Astrocyte (in vitro differentiated cells and primary cell): ENCODE results near the gene ST6GALNAC2. TPM values are rescaled to one million over a fixed set of nuclear protein-coding genes. Genes with fewer than 3 reads are reported as not detected.

Experiments
- DNase-seq: peaks from one replicate; pipeline ENCODE4 v3.0.0-alpha.2; 2010; ENCODE audit warnings: low read depth
- FAIRE-seq: peaks from 2 replicates; lab custom pipeline; 2011; peaks lifted over from hg19 to GRCh38; lab: Jason Lieb, UNC
- H2AFZ ChIP-seq: 2 replicates; pipeline ENCODE4 v1.6.0; 2012; ENCODE audit warnings: low read depth, low read length, inconsistent platforms
- H3K27ac ChIP-seq: 2 replicates; pipeline ENCODE4 v1.5.1; 2011; ENCODE audit warnings: low read depth, low read length, inconsistent platforms
- H3K27me3 ChIP-seq: 2 replicates; pipeline ENCODE4 v1.6.0; 2011; ENCODE audit warnings: low read length, inconsistent platforms; ENCODE audit not compliant: insufficient read depth
- H3K36me3 ChIP-seq: 2 replicates; pipeline ENCODE4 v1.5.1; 2011; ENCODE audit warnings: low read length, inconsistent platforms; ENCODE audit not compliant: insufficient read depth
- H3K4me1 ChIP-seq: 2 replicates; pipeline ENCODE4 v1.5.1; 2011; ENCODE audit warnings: low read length, inconsistent platforms; ENCODE audit not compliant: insufficient read depth
- H3K4me2 ChIP-seq: 2 replicates; pipeline ENCODE4 v1.6.0; 2012; ENCODE audit warnings: low read length, inconsistent platforms
- H3K4me3 ChIP-seq: 2 replicates; pipeline ENCODE4 v1.5.1; 2011; ENCODE audit warnings: low read depth, mild to moderate bottlenecking, low read length, inconsistent platforms; ENCODE audit not compliant: insufficient read depth
- H3K79me2 ChIP-seq: 2 replicates; pipeline ENCODE4 v1.6.0; 2012; ENCODE audit warnings: mild to moderate bottlenecking, low read length, inconsistent platforms; ENCODE audit not compliant: insufficient read depth
- H3K9ac ChIP-seq: 2 replicates; pipeline ENCODE4 v1.6.0; 2012; ENCODE audit warnings: mild to moderate bottlenecking, low read length, inconsistent platforms
- H3K9me3 ChIP-seq: 2 replicates; pipeline ENCODE4 v1.5.1; 2012; ENCODE audit warnings: low read depth, mild to moderate bottlenecking, low read length, inconsistent platforms; ENCODE audit not compliant: insufficient read depth
- H4K20me1 ChIP-seq: 2 replicates; pipeline ENCODE4 v1.6.0; 2012; ENCODE audit warnings: low read length, inconsistent platforms; ENCODE audit not compliant: insufficient read depth
- H3K27ac Mint-ChIP-seq: one replicate; pipeline ENCODE4 v1.8.0; 2021; ENCODE audit warnings: mild to moderate bottlenecking, mixed read lengths; ENCODE audit not compliant: unreplicated experiment
- H3K27me3 Mint-ChIP-seq: one replicate; pipeline ENCODE4 v1.8.0; 2021; ENCODE audit warnings: low read depth, mixed read lengths; ENCODE audit not compliant: unreplicated experiment
- H3K36me3 Mint-ChIP-seq: one replicate; pipeline ENCODE4 v1.8.0; 2021; ENCODE audit warnings: low read depth, mixed read lengths; ENCODE audit not compliant: unreplicated experiment
- H3K4me1 Mint-ChIP-seq: one replicate; pipeline ENCODE4 v1.8.0; 2021; ENCODE audit warnings: low read depth, mixed read lengths; ENCODE audit not compliant: unreplicated experiment
- H3K4me3 Mint-ChIP-seq: one replicate; pipeline ENCODE4 v1.8.0; 2021; ENCODE audit warnings: mild to moderate bottlenecking, moderate library complexity, mixed read lengths; ENCODE audit not compliant: unreplicated experiment
- H3K9me3 Mint-ChIP-seq: one replicate; pipeline ENCODE4 v1.8.0; 2021; ENCODE audit warnings: mild to moderate bottlenecking, mixed read lengths; ENCODE audit not compliant: unreplicated experiment
- CTCF ChIP-seq: IDR thresholded peaks from 2 replicates; pipeline ENCODE4 v1.5.1; 2011; ENCODE audit warnings: low read depth, mild to moderate bottlenecking, inconsistent platforms, low read length, moderate library complexity; ENCODE audit not compliant: insufficient read depth
- EZH2 ChIP-seq: IDR thresholded peaks from 2 replicates; pipeline ENCODE4 v1.6.1; 2012; ENCODE audit warnings: mild to moderate bottlenecking, low read length, inconsistent platforms; ENCODE audit not compliant: insufficient read depth
- total RNA-seq: library from RNA; stranded (reverse); gene quantifications from 2 replicates; pipeline ENCODE4 v1.2.1, GENCODE V29; 2021

Gene ST6GALNAC2
- total RNA-seq, 1 donor from 2014 or later = 0.79 TPM

GRCh38 chr17:76597156-76598003, 11.7 kb upstream of the ST6GALNAC2 start:
- no peaks in the 10 kb centered on the region for H3K36me3 ChIP-seq
- no peaks in the 10 kb centered on the region for H3K9me3 ChIP-seq
- H3K27me3 ChIP-seq = no peaks in the 10 kb centered on the region
- FAIRE-seq = no peak
- H3K4me1 ChIP-seq = peaks cover 12% of the 10 kb centered on the region
- TF ChIP-seq EZH2 (no peak), CTCF (no peak)
- H3K36me3 Mint-ChIP-seq = no peaks in the 10 kb centered on the region
- H3K27me3 Mint-ChIP-seq = peaks cover 10% of the 10 kb centered on the region
- H3K4me2 ChIP-seq = no peak overlapping the region
- no peak overlapping the region for H3K4me3 Mint-ChIP-seq
- H3K27ac ChIP-seq = no peak overlapping the region
- no peak overlapping the region for H3K27ac Mint-ChIP-seq
- H4K20me1 ChIP-seq = no peaks in the 10 kb centered on the region
- DNase-seq = no peak
- H3K4me3 ChIP-seq = no peak overlapping the region
- no peak overlapping the region for H2AFZ ChIP-seq
- H3K79me2 ChIP-seq = no peaks in the 10 kb centered on the region
- peaks cover 2% of the 10 kb centered on the region for H3K9me3 Mint-ChIP-seq
- H3K4me1 Mint-ChIP-seq = peaks cover 13% of the 10 kb centered on the region
- H3K9ac ChIP-seq = no peak overlapping the region

- Histone ChIP-seq H3K79me2 (no peaks in the 10 kb centered on the region), H2AFZ (no peak overlapping the region), H3K4me2 (no peak overlapping the region), H4K20me1 (no peaks in the 10 kb centered on the region), H3K27ac (no peak overlapping the region), H3K4me1 (no peaks in the 10 kb centered on the region), H3K9me3 (no peaks in the 10 kb centered on the region), H3K36me3 (no peaks in the 10 kb centered on the region), H3K27me3 (peaks cover under 1% of the 10 kb centered on the region), H3K9ac (no peak overlapping the region), H3K4me3 (no peak overlapping the region)
- Mint-ChIP-seq H3K36me3 (no peaks in the 10 kb centered on the region), H3K9me3 (no peaks in the 10 kb centered on the region), H3K4me1 (no peaks in the 10 kb centered on the region), H3K27ac (no peak overlapping the region), H3K27me3 (peaks cover 10% of the 10 kb centered on the region), H3K4me3 (no peak overlapping the region)
- no peak for TF ChIP-seq CTCF
- no peak for TF ChIP-seq EZH2
- no peak for DNase-seq
- FAIRE-seq = no peak
These were observed 9.0 kb upstream of the ST6GALNAC2 start for GRCh38 chr17:76594690-76595089.

- FAIRE-seq (no peak), DNase-seq (no peak)
- H3K79me2 ChIP-seq = no peaks in the 10 kb centered on the region
- H3K9me3 ChIP-seq = no peaks in the 10 kb centered on the region
- H3K4me1 Mint-ChIP-seq = no peaks in the 10 kb centered on the region
- peaks cover 16% of the 10 kb centered on the region for H3K27me3 Mint-ChIP-seq
- TF ChIP-seq EZH2 (no peak), CTCF (no peak)
- no peaks in the 10 kb centered on the region for H3K36me3 Mint-ChIP-seq
- peaks cover 3% of the 10 kb centered on the region for H3K27me3 ChIP-seq
- no peak overlapping the region for H3K27ac ChIP-seq
- no peak overlapping the region for H3K4me3 Mint-ChIP-seq
- H3K4me2 ChIP-seq = no peak overlapping the region
- H3K4me3 ChIP-seq = no peak overlapping the region
- H3K36me3 ChIP-seq = no peaks in the 10 kb centered on the region
- no peaks in the 10 kb centered on the region for H3K4me1 ChIP-seq
- H3K9me3 Mint-ChIP-seq = peaks cover 4% of the 10 kb centered on the region
- no peaks in the 10 kb centered on the region for H4K20me1 ChIP-seq
- H2AFZ ChIP-seq = no peak overlapping the region
- no peak overlapping the region for H3K9ac ChIP-seq
- H3K27ac Mint-ChIP-seq = no peak overlapping the region
These were observed 8.3 kb upstream of the ST6GALNAC2 start for GRCh38 chr17:76593959-76594358.
